ENCODE results near the gene PHC2. TPM values are rescaled to one million over a fixed set of nuclear protein-coding genes. Genes with fewer than 3 reads are reported as not detected.

The PHC2 gene
- total RNA-seq, 1 donor from 2014 or later, result 65.0 TPM

- Mint-ChIP-seq H3K27ac (no peak overlapping the region), H3K4me1 (peaks cover 3% of the 10 kb centered on the region), H3K27me3 (ENCODE audit: insufficient read depth, low read depth) (peaks cover 6% of the 10 kb centered on the region), H3K36me3 (peaks cover 30% of the 10 kb centered on the region), H3K4me3 (no peak overlapping the region), H3K9me3 (no peaks in the 10 kb centered on the region)
- Histone ChIP-seq H3K4me2 (no peak overlapping the region), H3K27ac (peak overlapping the region; percentile 29), H3F3A (ENCODE audit: low read depth) (peaks cover 12% of the 10 kb centered on the region), H3K9me3 (ENCODE audit: low read depth) (no peaks in the 10 kb centered on the region), H3K27me3 (no peaks in the 10 kb centered on the region), H4K20me1 (ENCODE audit: low read depth) (peaks cover 10% of the 10 kb centered on the region), H3K79me2 (ENCODE audit: low read depth) (no peaks in the 10 kb centered on the region), H3K9ac (no peak overlapping the region), H3K36me3 (peaks cover 7% of the 10 kb centered on the region), H3K4me1 (no peaks in the 10 kb centered on the region), H2AFZ (replicated peaks) (no peak overlapping the region), H3K4me3 (no peak overlapping the region)
- DNase-seq (ENCODE audit: low spot score), result no peak
- TF ChIP-seq EZH2phosphoT487 (IDR thresholded peaks at IDR 0.05) (no peak), EZH2 (IDR thresholded peaks at IDR 0.05) (no peak), CTCF (IDR thresholded peaks at IDR 0.05) (no peak)
These were observed 107.0 kb downstream of the PHC2 start for GRCh38 chr1:33323663-33324477.

- no peak overlapping the region for H3K4me3 ChIP-seq
- Mint-ChIP-seq H3K36me3 (peaks cover 23% of the 10 kb centered on the region), H3K27ac (peak overlapping the region; percentile 65), H3K9me3 (no peaks in the 10 kb centered on the region), H3K4me1 (peaks cover 9% of the 10 kb centered on the region), H3K4me3 (no peak overlapping the region), H3K27me3 (ENCODE audit: insufficient read depth, low read depth) (peaks cover 8% of the 10 kb centered on the region)
- H4K20me1 ChIP-seq (ENCODE audit: low read depth), result peaks cover 10% of the 10 kb centered on the region
- H3K4me1 ChIP-seq, result no peaks in the 10 kb centered on the region
- H3K9ac ChIP-seq, result no peak overlapping the region
- TF ChIP-seq EZH2 (IDR thresholded peaks at IDR 0.05), result no peak
- TF ChIP-seq EZH2phosphoT487 (IDR thresholded peaks at IDR 0.05), result no peak
- no peak for TF ChIP-seq CTCF (IDR thresholded peaks at IDR 0.05)
- no peaks in the 10 kb centered on the region for H3K27me3 ChIP-seq
- no peak overlapping the region for H2AFZ ChIP-seq (replicated peaks)
- no peak overlapping the region for H3K4me2 ChIP-seq
- H3K79me2 ChIP-seq (ENCODE audit: low read depth), result no peaks in the 10 kb centered on the region
- H3F3A ChIP-seq (ENCODE audit: low read depth), result peaks cover 12% of the 10 kb centered on the region
- peaks cover 7% of the 10 kb centered on the region for H3K36me3 ChIP-seq
- no peaks in the 10 kb centered on the region for H3K9me3 ChIP-seq (ENCODE audit: low read depth)
- DNase-seq (ENCODE audit: low spot score), result no peak
- peak overlapping the region; percentile 29 for H3K27ac ChIP-seq
These were observed 107.9 kb downstream of the PHC2 start for GRCh38 chr1:33322870-33323585.

- H3K9me3 ChIP-seq (ENCODE audit: low read depth), result no peaks in the 10 kb centered on the region
- no peak for TF ChIP-seq EZH2 (IDR thresholded peaks at IDR 0.05)
- peaks cover 3% of the 10 kb centered on the region for H3K4me1 ChIP-seq
- peaks cover 7% of the 10 kb centered on the region for H3K36me3 ChIP-seq
- DNase-seq (ENCODE audit: low spot score), result no peak
- peaks cover 14% of the 10 kb centered on the region for H3K4me1 Mint-ChIP-seq
- no peak overlapping the region for H3K4me3 Mint-ChIP-seq
- no peak overlapping the region for H2AFZ ChIP-seq (replicated peaks)
- H3K27ac ChIP-seq, result peak overlapping the region; percentile 29
- H3K9ac ChIP-seq, result no peak overlapping the region
- H3K79me2 ChIP-seq (ENCODE audit: low read depth), result no peaks in the 10 kb centered on the region
- H3K9me3 Mint-ChIP-seq, result no peaks in the 10 kb centered on the region
- no peak overlapping the region for H3K4me2 ChIP-seq
- H3K36me3 Mint-ChIP-seq, result peaks cover 22% of the 10 kb centered on the region
- H3K27me3 Mint-ChIP-seq (ENCODE audit: insufficient read depth, low read depth), result peaks cover 8% of the 10 kb centered on the region
- H4K20me1 ChIP-seq (ENCODE audit: low read depth), result peaks cover 10% of the 10 kb centered on the region
- no peak overlapping the region for H3K4me3 ChIP-seq
- H3K27me3 ChIP-seq, result no peaks in the 10 kb centered on the region
- no peak overlapping the region for H3K27ac Mint-ChIP-seq
- peaks cover 17% of the 10 kb centered on the region for H3F3A ChIP-seq (ENCODE audit: low read depth)
These were observed 108.8 kb downstream of the PHC2 start for GRCh38 chr1:33322109-33322508.
